ENCODE results near the gene SSNA1.

SSNA1 gene

GRCh38 chr9:137165250-137165836, 23.1 kb upstream of the SSNA1 start:
- H3K4me1 ChIP-seq (ENCODE audit: control insufficient read depth, low read depth, low read length): no peaks in the 10 kb centered on the region
- H3K27me3 ChIP-seq (ENCODE audit: control insufficient read depth, insufficient read depth, low read length): peaks cover 99% of the 10 kb centered on the region

GRCh38 chr9:137166380-137167229, 21.9 kb upstream of the SSNA1 start:
- Histone ChIP-seq H3K27me3 (ENCODE audit: control insufficient read depth, insufficient read depth, low read length) (peaks cover 100% of the 10 kb centered on the region), H3K9me3 (ENCODE audit: control insufficient read depth, low read depth, low read length) (no peaks in the 10 kb centered on the region), H3K4me1 (ENCODE audit: control insufficient read depth, low read depth, low read length) (no peaks in the 10 kb centered on the region), H3K4me3 (ENCODE audit: low read length) (no peak overlapping the region), H3K36me3 (ENCODE audit: control insufficient read depth, low read depth, low read length) (no peaks in the 10 kb centered on the region), H3K27ac (ENCODE audit: low read length) (no peak overlapping the region), H3K9ac (ENCODE audit: low read length) (no peak overlapping the region)

More at GRCh38 chr9:137165250-137165836, 23.1 kb upstream of the SSNA1 start:
- Histone ChIP-seq H3K9me3 (ENCODE audit: control insufficient read depth, low read depth, low read length) (no peaks in the 10 kb centered on the region), H3K4me3 (ENCODE audit: low read length) (no peak overlapping the region), H3K27ac (ENCODE audit: low read length) (no peak overlapping the region), H3K9ac (ENCODE audit: low read length) (no peak overlapping the region), H3K36me3 (ENCODE audit: control insufficient read depth, low read depth, low read length) (no peaks in the 10 kb centered on the region)

- no peaks in the 10 kb centered on the region for H3K9me3 ChIP-seq (ENCODE audit: control insufficient read depth, low read depth, low read length)
- no peaks in the 10 kb centered on the region for H3K4me1 ChIP-seq (ENCODE audit: control insufficient read depth, low read depth, low read length)
- H3K9ac ChIP-seq (ENCODE audit: low read length): no peak overlapping the region
- no peak overlapping the region for H3K4me3 ChIP-seq (ENCODE audit: low read length)
- peaks cover 100% of the 10 kb centered on the region for H3K27me3 ChIP-seq (ENCODE audit: control insufficient read depth, insufficient read depth, low read length)
- no peaks in the 10 kb centered on the region for H3K36me3 ChIP-seq (ENCODE audit: control insufficient read depth, low read depth, low read length)
- no peak overlapping the region for H3K27ac ChIP-seq (ENCODE audit: low read length)
Observed at GRCh38 chr9:137167277-137167746, 21.2 kb upstream of the SSNA1 start.

- Histone ChIP-seq H3K9me3 (ENCODE audit: control insufficient read depth, low read depth, low read length) (no peaks in the 10 kb centered on the region), H3K9ac (ENCODE audit: low read length) (no peak overlapping the region), H3K4me1 (ENCODE audit: control insufficient read depth, low read depth, low read length) (no peaks in the 10 kb centered on the region), H3K27me3 (ENCODE audit: control insufficient read depth, insufficient read depth, low read length) (peaks cover 99% of the 10 kb centered on the region), H3K36me3 (ENCODE audit: control insufficient read depth, low read depth, low read length) (no peaks in the 10 kb centered on the region), H3K4me3 (ENCODE audit: low read length) (no peak overlapping the region), H3K27ac (ENCODE audit: low read length) (no peak overlapping the region)
Observed at GRCh38 chr9:137167747-137168572, 20.5 kb upstream of the SSNA1 start.

- Histone ChIP-seq H3K9ac (ENCODE audit: low read length) (no peak overlapping the region), H3K36me3 (ENCODE audit: control insufficient read depth, low read depth, low read length) (no peaks in the 10 kb centered on the region), H3K27me3 (ENCODE audit: control insufficient read depth, insufficient read depth, low read length) (peaks cover 99% of the 10 kb centered on the region), H3K9me3 (ENCODE audit: control insufficient read depth, low read depth, low read length) (no peaks in the 10 kb centered on the region), H3K27ac (ENCODE audit: low read length) (no peak overlapping the region), H3K4me1 (ENCODE audit: control insufficient read depth, low read depth, low read length) (no peaks in the 10 kb centered on the region), H3K4me3 (ENCODE audit: low read length) (peak overlapping the region; percentile 47)
Observed at GRCh38 chr9:137168573-137168903, 19.9 kb upstream of the SSNA1 start.

GRCh38 chr9:137168904-137169856, 19.3 kb upstream of the SSNA1 start:
- Histone ChIP-seq H3K4me1 (ENCODE audit: control insufficient read depth, low read depth, low read length) (no peaks in the 10 kb centered on the region), H3K36me3 (ENCODE audit: control insufficient read depth, low read depth, low read length) (no peaks in the 10 kb centered on the region), H3K9me3 (ENCODE audit: control insufficient read depth, low read depth, low read length) (no peaks in the 10 kb centered on the region), H3K27me3 (ENCODE audit: control insufficient read depth, insufficient read depth, low read length) (peaks cover 99% of the 10 kb centered on the region), H3K4me3 (ENCODE audit: low read length) (peak overlapping the region; percentile 47), H3K27ac (ENCODE audit: low read length) (no peak overlapping the region), H3K9ac (ENCODE audit: low read length) (no peak overlapping the region)

GRCh38 chr9:137169896-137170358, 18.5 kb upstream of the SSNA1 start, which contains the start of gene LRRC26:
LRRC26 (minus strand) TSS chr9:137170051; CDS start chr9:137169943, 108 bp downstream.
- H3K9me3 ChIP-seq (ENCODE audit: control insufficient read depth, low read depth, low read length): no peaks in the 10 kb centered on the region
- peak within 1 kb of the TSS; percentile 47 for H3K4me3 ChIP-seq (ENCODE audit: low read length)
- no peak within 1 kb of the TSS for H3K9ac ChIP-seq (ENCODE audit: low read length)
- H3K36me3 ChIP-seq (ENCODE audit: control insufficient read depth, low read depth, low read length): no peaks in the 10 kb centered on the region
- peaks cover 96% of the 10 kb centered on the region for H3K27me3 ChIP-seq (ENCODE audit: control insufficient read depth, insufficient read depth, low read length)
- H3K4me1 ChIP-seq (ENCODE audit: control insufficient read depth, low read depth, low read length): no peaks in the 10 kb centered on the region
- H3K27ac ChIP-seq (ENCODE audit: low read length): no peak within 1 kb of the TSS

- Histone ChIP-seq H3K9ac (ENCODE audit: low read length) (no peak overlapping the region), H3K9me3 (ENCODE audit: control insufficient read depth, low read depth, low read length) (no peaks in the 10 kb centered on the region), H3K27me3 (ENCODE audit: control insufficient read depth, insufficient read depth, low read length) (peaks cover 96% of the 10 kb centered on the region), H3K4me3 (ENCODE audit: low read length) (no peak overlapping the region), H3K4me1 (ENCODE audit: control insufficient read depth, low read depth, low read length) (no peaks in the 10 kb centered on the region), H3K27ac (ENCODE audit: low read length) (no peak overlapping the region), H3K36me3 (ENCODE audit: control insufficient read depth, low read depth, low read length) (no peaks in the 10 kb centered on the region)
Observed at GRCh38 chr9:137170486-137171148, 17.9 kb upstream of the SSNA1 start.

- Histone ChIP-seq H3K9me3 (ENCODE audit: control insufficient read depth, low read depth, low read length) (no peaks in the 10 kb centered on the region), H3K36me3 (ENCODE audit: control insufficient read depth, low read depth, low read length) (no peaks in the 10 kb centered on the region), H3K4me3 (ENCODE audit: low read length) (no peak overlapping the region), H3K27me3 (ENCODE audit: control insufficient read depth, insufficient read depth, low read length) (peaks cover 96% of the 10 kb centered on the region), H3K4me1 (ENCODE audit: control insufficient read depth, low read depth, low read length) (no peaks in the 10 kb centered on the region), H3K9ac (ENCODE audit: low read length) (no peak overlapping the region), H3K27ac (ENCODE audit: low read length) (no peak overlapping the region)
Observed at GRCh38 chr9:137171149-137171900, 17.2 kb upstream of the SSNA1 start.
